Measurements from ENCODE around the gene RYR2.

Gene RYR2

DNA sequence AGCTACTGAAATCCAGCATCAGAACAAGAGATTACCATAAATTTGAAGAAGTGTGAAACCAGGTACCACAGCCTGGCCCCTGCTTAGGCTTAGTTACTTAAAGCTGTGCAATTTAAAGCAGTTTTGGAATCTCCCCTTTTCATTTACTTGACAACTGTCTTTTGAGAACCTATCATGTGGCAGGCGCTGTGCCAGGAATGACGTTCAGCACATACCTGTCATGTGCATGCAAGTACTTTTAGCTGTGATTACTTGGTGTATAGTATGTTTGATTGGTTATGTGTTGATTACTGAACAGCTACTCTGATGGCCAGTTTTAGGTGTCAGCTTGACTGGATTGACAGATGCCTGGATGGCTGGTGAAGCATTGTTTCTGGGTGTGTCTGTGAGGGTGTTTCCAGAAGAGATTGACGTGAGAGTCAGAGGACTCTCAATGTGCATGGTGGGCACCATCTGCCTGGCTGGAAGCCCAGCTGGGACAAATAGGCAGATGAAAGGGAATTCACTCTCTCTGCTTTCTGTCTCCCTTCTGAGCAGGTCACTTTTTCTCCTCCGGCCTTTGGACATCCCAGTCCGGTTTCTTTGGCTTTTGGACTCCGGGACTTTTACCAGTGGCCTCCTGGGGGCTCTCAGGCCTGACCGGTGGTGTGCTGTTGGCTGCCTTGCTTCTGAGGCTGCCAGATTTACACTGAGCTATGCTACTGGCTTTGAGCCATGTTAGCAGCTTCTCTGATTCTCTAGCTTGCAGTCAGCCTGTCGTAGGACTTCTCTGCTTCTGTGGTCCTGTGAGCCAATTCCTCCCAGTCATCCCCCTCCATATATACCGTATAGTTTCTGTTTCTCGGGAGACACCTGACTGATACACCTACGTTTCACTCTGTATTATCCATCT is 178.0 kb downstream of the RYR2 start:
- DNase-seq (ENCODE audit: low read depth, low spot score), result no peak
- in situ Hi-C loops (cut with HindIII; ENCODE audit: low sequenced_read_pairs), result no loop called here
- TF ChIP-seq, protein P1, sequence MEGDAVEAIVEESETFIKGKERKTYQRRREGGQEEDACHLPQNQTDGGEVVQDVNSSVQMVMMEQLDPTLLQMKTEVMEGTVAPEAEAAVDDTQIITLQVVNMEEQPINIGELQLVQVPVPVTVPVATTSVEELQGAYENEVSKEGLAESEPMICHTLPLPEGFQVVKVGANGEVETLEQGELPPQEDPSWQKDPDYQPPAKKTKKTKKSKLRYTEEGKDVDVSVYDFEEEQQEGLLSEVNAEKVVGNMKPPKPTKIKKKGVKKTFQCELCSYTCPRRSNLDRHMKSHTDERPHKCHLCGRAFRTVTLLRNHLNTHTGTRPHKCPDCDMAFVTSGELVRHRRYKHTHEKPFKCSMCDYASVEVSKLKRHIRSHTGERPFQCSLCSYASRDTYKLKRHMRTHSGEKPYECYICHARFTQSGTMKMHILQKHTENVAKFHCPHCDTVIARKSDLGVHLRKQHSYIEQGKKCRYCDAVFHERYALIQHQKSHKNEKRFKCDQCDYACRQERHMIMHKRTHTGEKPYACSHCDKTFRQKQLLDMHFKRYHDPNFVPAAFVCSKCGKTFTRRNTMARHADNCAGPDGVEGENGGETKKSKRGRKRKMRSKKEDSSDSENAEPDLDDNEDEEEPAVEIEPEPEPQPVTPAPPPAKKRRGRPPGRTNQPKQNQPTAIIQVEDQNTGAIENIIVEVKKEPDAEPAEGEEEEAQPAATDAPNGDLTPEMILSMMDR (IDR thresholded peaks at IDR 0.05; ENCODE audit: low read depth, low read length), result no peak
- no peak overlapping the region for H3K4me3 ChIP-seq (ENCODE audit: low read depth, low read length)

DNA sequence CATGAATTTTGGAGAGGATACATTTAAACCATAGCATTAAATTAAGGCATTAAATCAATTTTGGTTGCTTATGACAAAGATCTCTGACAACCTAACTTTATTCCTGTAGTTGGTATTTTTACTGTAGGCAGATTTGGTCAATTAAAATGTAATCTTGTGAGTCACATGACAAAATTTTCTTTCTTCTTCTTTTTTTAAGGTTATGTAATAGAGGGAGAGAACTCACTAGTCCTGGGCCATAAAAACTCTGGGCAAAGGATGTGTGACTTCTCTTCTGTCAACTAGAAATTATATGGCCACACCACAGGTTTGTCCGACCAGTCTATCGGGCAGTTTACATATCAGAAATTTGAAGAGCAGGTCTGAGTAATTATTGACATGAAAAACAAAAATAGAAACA is 181.4 kb downstream of the RYR2 start:
- in situ Hi-C loops (cut with HindIII; ENCODE audit: low sequenced_read_pairs), result no loop called here
- TF ChIP-seq, protein P1 (IDR thresholded peaks at IDR 0.05; ENCODE audit: low read depth, low read length), result no peak
- DNase-seq (ENCODE audit: low read depth, low spot score), result no peak
- no peak overlapping the region for H3K4me3 ChIP-seq (ENCODE audit: low read depth, low read length)

GRCh38 chr1:237226177-237226944 is 184.4 kb downstream of the RYR2 start:
- no peak for DNase-seq (ENCODE audit: low read depth, low spot score)
- in situ Hi-C loops (cut with HindIII; ENCODE audit: low sequenced_read_pairs), result no loop called here
- TF ChIP-seq, protein P1 (IDR thresholded peaks at IDR 0.05; ENCODE audit: low read depth, low read length), result no peak
- H3K4me3 ChIP-seq (ENCODE audit: low read depth, low read length), result no peak overlapping the region

DNA sequence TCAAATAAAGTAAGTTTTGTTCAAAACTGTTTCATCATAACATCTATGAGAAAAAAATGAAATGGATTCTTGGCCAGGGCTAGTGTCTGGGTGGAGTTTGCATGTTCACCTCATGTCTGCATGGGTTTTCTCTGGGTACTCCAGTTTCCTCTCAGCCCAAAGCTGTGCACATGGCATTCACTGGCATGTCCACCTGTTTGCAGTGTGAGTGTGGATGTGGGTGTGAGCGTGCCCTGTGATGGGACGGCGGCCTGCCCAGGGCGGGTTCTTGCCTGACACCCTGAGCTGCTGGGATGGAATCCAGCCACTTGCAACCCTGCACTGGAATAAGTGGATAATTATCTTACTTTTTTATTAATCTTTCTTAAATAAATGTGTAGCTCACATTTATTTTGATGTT is 185.5 kb downstream of the RYR2 start:
- DNase-seq (ENCODE audit: low read depth, low spot score), result no peak
- in situ Hi-C loops (cut with HindIII; ENCODE audit: low sequenced_read_pairs), result no loop called here
- TF ChIP-seq, protein P1 (IDR thresholded peaks at IDR 0.05; ENCODE audit: low read depth, low read length), result no peak
- no peak overlapping the region for H3K4me3 ChIP-seq (ENCODE audit: low read depth, low read length)

GRCh38 chr1:237228421-237228820 is 186.4 kb downstream of the RYR2 start:
- no peak overlapping the region for H3K4me3 ChIP-seq (ENCODE audit: low read depth, low read length)
- TF ChIP-seq, protein P1 (IDR thresholded peaks at IDR 0.05; ENCODE audit: low read depth, low read length), result no peak
- DNase-seq (ENCODE audit: low read depth, low spot score), result no peak
- in situ Hi-C loops (cut with HindIII; ENCODE audit: low sequenced_read_pairs), result no loop called here

GRCh38 chr1:237229333-237229732 is 187.3 kb downstream of the RYR2 start:
- no peak for DNase-seq (ENCODE audit: low read depth, low spot score)
- in situ Hi-C loops (cut with HindIII; ENCODE audit: low sequenced_read_pairs), result no loop called here
- H3K4me3 ChIP-seq (ENCODE audit: low read depth, low read length), result no peak overlapping the region
- TF ChIP-seq, protein P1 (IDR thresholded peaks at IDR 0.05; ENCODE audit: low read depth, low read length), result no peak

Measured in astrocyte of the spinal cord (primary cell).